Ramos (cell line): ENCODE results near the gene YY1.

Experiments
- in situ Hi-C: fragments of 300-500 bp; cut with MboI; formaldehyde crosslinking; loops from one replicate; pipeline ENCODE4 v1.14.3; 2022; ENCODE audit warnings: low sequenced_read_pairs; ENCODE audit not compliant: unreplicated experiment

YY1 gene

DNA sequence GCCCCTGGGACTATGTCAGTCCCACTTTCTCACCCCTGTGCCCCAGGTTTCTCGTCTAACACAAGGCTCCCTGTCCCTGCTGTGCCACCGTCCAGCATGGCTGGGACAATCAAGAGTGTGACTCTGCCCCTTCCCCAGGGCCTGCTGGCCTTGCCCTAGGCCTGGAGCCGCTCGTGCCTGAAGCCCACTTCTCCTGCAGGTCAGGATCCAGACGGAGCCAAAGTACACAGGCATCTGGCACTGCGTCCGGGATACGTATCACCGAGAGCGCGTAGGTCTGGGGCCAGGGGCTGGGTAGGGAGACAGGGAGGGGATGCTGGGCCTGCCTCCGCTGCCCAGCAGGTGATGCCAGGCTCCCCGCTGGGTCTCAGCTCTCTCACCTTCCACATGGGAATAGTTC lies 87.0 kb downstream of the YY1 start:
- in situ Hi-C loops, result no loop called here

GRCh38 chr14:100327128-100327527 lies 88.2 kb downstream of the YY1 start:
- in situ Hi-C loops, result no loop called here

GRCh38 chr14:100328495-100329163 lies 89.7 kb downstream of the YY1 start:
- in situ Hi-C loops, result no loop called here

DNA sequence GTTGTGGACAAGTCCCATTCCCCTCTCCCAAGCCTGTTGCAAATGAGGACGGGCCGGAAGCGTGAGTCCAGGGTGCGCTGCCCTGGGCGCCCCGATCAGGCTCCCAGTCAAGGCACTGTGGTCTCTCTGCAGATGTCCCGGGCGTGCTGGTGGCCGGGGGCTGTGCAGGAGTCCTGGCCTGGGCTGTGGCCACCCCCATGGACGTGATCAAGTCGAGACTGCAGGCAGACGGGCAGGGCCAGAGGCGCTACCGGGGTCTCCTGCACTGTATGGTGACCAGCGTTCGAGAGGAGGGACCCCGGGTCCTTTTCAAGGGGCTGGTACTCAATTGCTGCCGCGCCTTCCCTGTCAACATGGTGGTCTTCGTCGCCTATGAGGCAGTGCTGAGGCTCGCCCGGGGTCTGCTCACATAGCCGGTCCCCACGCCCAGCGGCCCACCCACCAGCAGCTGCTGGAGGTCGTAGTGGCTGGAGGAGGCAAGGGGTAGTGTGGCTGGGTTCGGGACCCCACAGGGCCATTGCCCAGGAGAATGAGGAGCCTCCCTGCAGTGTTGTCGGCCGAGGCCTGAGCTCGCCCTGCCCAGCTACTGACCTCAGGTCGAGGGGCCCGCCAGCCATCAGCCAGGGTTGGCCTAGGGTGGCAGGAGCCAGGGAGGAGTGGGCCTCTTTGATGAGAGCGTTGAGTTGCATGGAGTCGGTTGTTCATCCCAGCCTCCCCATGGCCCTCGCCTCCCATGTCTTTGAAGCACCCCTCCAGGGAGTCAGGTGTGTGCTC lies 90.5 kb downstream of the YY1 start:
- in situ Hi-C loops, result no loop called here

GRCh38 chr14:100330007-100330344 lies 91.0 kb downstream of the YY1 start:
- in situ Hi-C loops, result no loop called here

DNA sequence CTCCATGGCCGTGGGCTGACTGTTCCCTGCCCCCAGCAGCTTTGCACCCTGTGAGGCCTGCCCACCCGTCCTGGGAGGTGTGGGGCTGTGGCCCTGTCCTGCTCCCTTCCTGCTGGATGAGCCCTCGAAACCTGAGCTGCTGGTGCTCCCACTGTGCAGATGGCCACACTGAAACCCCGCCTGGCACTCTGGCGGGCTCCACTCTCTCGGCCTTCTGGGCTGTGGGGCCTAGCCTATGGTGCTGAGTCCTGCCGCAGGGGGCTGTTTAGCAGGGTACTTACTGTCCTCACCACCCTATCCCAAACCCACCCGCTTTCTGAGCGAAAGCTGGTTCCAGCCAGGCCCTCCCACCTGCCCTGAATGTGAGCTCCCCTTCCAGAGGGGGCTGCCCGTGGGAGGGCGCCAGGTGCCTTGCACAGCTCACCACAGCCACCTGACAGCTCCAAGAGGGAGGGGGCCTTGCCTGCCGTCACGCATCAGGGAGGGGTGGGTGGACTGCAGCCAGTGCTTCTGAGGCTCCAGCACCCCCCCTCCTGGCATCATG lies 91.5 kb downstream of the YY1 start:
- in situ Hi-C loops, result no loop called here

DNA sequence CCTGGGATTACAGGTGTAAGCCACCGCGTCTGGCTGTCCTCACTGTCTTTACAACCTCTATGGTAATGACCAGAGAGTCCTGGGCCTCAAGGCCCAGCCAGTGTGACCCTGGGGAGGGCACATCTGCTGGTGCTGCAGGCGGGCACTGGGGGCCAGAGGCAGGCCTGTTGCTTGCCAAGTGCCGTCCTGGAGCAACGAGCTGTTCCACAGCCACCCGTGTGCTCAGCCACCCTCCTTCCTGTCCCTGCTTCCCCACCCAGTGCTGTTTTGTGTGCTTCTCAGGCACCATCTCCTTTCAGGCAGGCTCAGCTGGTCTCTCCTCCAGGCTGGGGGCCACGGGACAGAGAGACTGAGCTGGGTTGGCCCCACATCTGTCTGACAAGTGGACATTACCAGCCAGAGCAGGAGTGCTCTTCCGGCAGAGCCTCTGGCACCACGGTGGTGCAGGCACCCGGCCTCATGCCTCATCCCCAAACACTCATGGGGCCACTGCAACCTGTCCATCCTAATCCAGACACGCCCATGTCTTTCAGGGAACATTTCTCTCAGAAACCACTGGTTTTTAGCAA lies 93.2 kb downstream of the YY1 start:
- in situ Hi-C loops, result no loop called here
